A673 (cell line): ENCODE data around the gene BLCAP. TPM values are rescaled to one million over a fixed set of nuclear protein-coding genes. Genes with fewer than 3 reads are reported as not detected.

Source experiments
- BruUV-seq: library from RNA; stranded (reverse); fragments of 400-500 nt; replicated peaks from 2 replicates; lab custom pipeline; 2021; lab: Mats Ljungman, UMichigan
- CTCF ChIA-PET: fragments of 300-600 bp; sonication (Branson Sonifier 250); formaldehyde crosslinking; loops from one replicate; lab custom pipeline; 2022; ENCODE audit warnings: antibody characterized with exemption; lab: Charles Lee
- POLR2A ChIA-PET: fragments of 300-600 bp; sonication (Branson Sonifier 250); formaldehyde crosslinking; loops from one replicate; lab custom pipeline; 2022; ENCODE audit warnings: antibody characterized with exemption; ENCODE audit not compliant: low non-redundant PET; lab: Charles Lee
- DNase-seq: peaks from one replicate; pipeline ENCODE4 v3.0.0-alpha.2; 2015; ENCODE audit warnings: low spot score
- H3K27ac ChIP-seq: fragments of 200-600 bp; sonication (generic); 2 replicates; pipeline ENCODE4 v1.5.1; 2016; ENCODE audit warnings: mixed run types, low read depth, mild to moderate bottlenecking, mixed read lengths, antibody characterized with exemption, low read length; ENCODE audit not compliant: poor library complexity, severe bottlenecking
- H3K27me3 ChIP-seq: fragments of 200-600 bp; sonication (generic); replicated peaks from 2 replicates; pipeline ENCODE4 v1.6.1; 2017; ENCODE audit warnings: mixed run types, low read depth, mild to moderate bottlenecking, mixed read lengths, antibody characterized with exemption, low read length; ENCODE audit not compliant: insufficient read depth, poor library complexity
- H3K36me3 ChIP-seq: fragments of 200-600 bp; sonication (generic); 2 replicates; pipeline ENCODE4 v1.6.1; 2016; ENCODE audit warnings: mixed run types, mild to moderate bottlenecking, mixed read lengths, antibody characterized with exemption, low read length; ENCODE audit not compliant: insufficient read depth, poor library complexity, severe bottlenecking
- H3K4me1 ChIP-seq: fragments of 200-600 bp; sonication (generic); 2 replicates; pipeline ENCODE4 v1.6.1; 2017; ENCODE audit warnings: mixed run types, mild to moderate bottlenecking, mixed read lengths, antibody characterized with exemption, low read length; ENCODE audit not compliant: insufficient read depth, poor library complexity, severe bottlenecking
- H3K4me3 ChIP-seq: fragments of 200-600 bp; sonication (generic); 2 replicates; pipeline ENCODE4 v1.5.1; 2016; ENCODE audit warnings: low read depth, mixed run types, mild to moderate bottlenecking, mixed read lengths, low read length; ENCODE audit not compliant: poor library complexity, severe bottlenecking
- H3K9me3 ChIP-seq: fragments of 200-600 bp; sonication (generic); 2 replicates; pipeline ENCODE4 v1.6.1; 2016; ENCODE audit warnings: mixed run types, low read depth, mild to moderate bottlenecking, mixed read lengths, antibody characterized with exemption, low read length; ENCODE audit not compliant: poor library complexity, severe bottlenecking
- CTCF ChIP-seq: fragments of 300-800, 200-600 bp; sonication (generic); conservative IDR thresholded peaks from 2 replicates; pipeline ENCODE4 v1.5.1; 2017; ENCODE audit warnings: low read depth, mild to moderate bottlenecking, antibody characterized with exemption, low read length, moderate library complexity, mixed read lengths
- EZH2 ChIP-seq: fragments of 200-600 bp; sonication (generic); IDR thresholded peaks from 2 replicates; pipeline ENCODE4 v1.6.1; 2017; ENCODE audit warnings: borderline replicate concordance, low read depth, mild to moderate bottlenecking, mixed read lengths, antibody characterized with exemption, low read length; ENCODE audit not compliant: poor library complexity, severe bottlenecking
- intact Hi-C: fragments of 100-400 bp; cut with micrococcal nuclease; formaldehyde crosslinking; loops from one replicate; pipeline ENCODE4 v1.10.0; 2022; ENCODE audit not compliant: unreplicated experiment
- total RNA-seq: library from RNA; stranded (reverse); gene quantifications from 2 replicates; pipeline ENCODE4 v1.2.3, GENCODE V29; 2021

The BLCAP gene
- total RNA-seq, 1 experiment from 2014 or later: 39.9 TPM

- CTCF ChIA-PET: interaction anchor here (0.6 to 0.7 kb wide), 3 partner anchors 277 to 494 kb away, joined by 3 to 5 read pairs (median 4); no protein-coding TSS in a partner anchor
- POLR2A ChIA-PET: no interaction called here
- Histone ChIP-seq H3K9me3 (no peaks in the 10 kb centered on the region), H3K36me3 (no peaks in the 10 kb centered on the region), H3K27ac (no peak overlapping the region), H3K4me3 (no peak overlapping the region), H3K4me1 (peaks cover 23% of the 10 kb centered on the region), H3K27me3 (no peaks in the 10 kb centered on the region)
- BruUV-seq: no TSS peak
- TF ChIP-seq CTCF (no peak), EZH2 (no peak)
- intact Hi-C loops: loop anchor here (2.0 to 10.0 kb wide), 3 partner anchors 429 to 841 kb away; no protein-coding TSS in a partner anchor
- no peak for DNase-seq
Observed at GRCh38 chr20:37564016-37564387, 36.3 kb upstream of the BLCAP start.

GRCh38 chr20:37562695-37563480 lies 35.2 kb upstream of the BLCAP start:
- intact Hi-C loops: loop anchor here (10.0 kb wide), 1 partner anchor 842 kb away; no protein-coding TSS in a partner anchor
- Histone ChIP-seq H3K36me3 (no peaks in the 10 kb centered on the region), H3K27ac (no peak overlapping the region), H3K4me1 (peaks cover 19% of the 10 kb centered on the region), H3K27me3 (no peaks in the 10 kb centered on the region), H3K9me3 (no peaks in the 10 kb centered on the region), H3K4me3 (no peak overlapping the region)
- POLR2A ChIA-PET: no interaction called here
- BruUV-seq: no TSS peak
- CTCF ChIA-PET: no interaction called here
- DNase-seq: no peak
- TF ChIP-seq EZH2: no peak
- TF ChIP-seq CTCF: no peak

GRCh38 chr20:37560629-37561028 lies 33.0 kb upstream of the BLCAP start:
- H3K27me3 ChIP-seq: no peaks in the 10 kb centered on the region
- intact Hi-C loops: loop anchor here (10.0 kb wide), 1 partner anchor 844 kb away; no protein-coding TSS in a partner anchor
- H3K4me3 ChIP-seq: no peak overlapping the region
- ChIA-PET CTCF (no interaction called here), POLR2A (no interaction called here)
- no peak for DNase-seq
- no TSS peak for BruUV-seq
- H3K36me3 ChIP-seq: no peaks in the 10 kb centered on the region
- peaks cover 7% of the 10 kb centered on the region for H3K4me1 ChIP-seq
- no peak overlapping the region for H3K27ac ChIP-seq
- no peaks in the 10 kb centered on the region for H3K9me3 ChIP-seq
- no peak for TF ChIP-seq EZH2
- TF ChIP-seq CTCF: no peak
